SJSA1 (cell line): ENCODE results near the gene EVX2. TPM values are rescaled to one million over a fixed set of nuclear protein-coding genes. Genes with fewer than 3 reads are reported as not detected.

Experiments used
- DNase-seq, 2 experiments: peaks; one replicate each; pipeline ENCODE4 v3.0.0-alpha.2; 2015 to 2020; ENCODE audit warnings: low spot score in 2 of 2, low read depth in 1 of 2
- H3K27ac ChIP-seq: fragments of 250-450 bp; sonication (Bioruptor Pico); 2 replicates; pipeline ENCODE4 v1.5.1; 2020; ENCODE audit warnings: mild to moderate bottlenecking, moderate library complexity
- H3K27me3 ChIP-seq: fragments of 250-450 bp; sonication (Bioruptor Pico); replicated peaks from 2 replicates; pipeline ENCODE4 v1.5.1; 2020; ENCODE audit warnings: mild to moderate bottlenecking, moderate library complexity
- H3K36me3 ChIP-seq: fragments of 250-450 bp; sonication (Bioruptor Pico); 2 replicates; pipeline ENCODE4 v1.5.1; 2020; ENCODE audit warnings: mild to moderate bottlenecking
- H3K4me1 ChIP-seq: fragments of 250-450 bp; sonication (Bioruptor Pico); replicated peaks from 2 replicates; pipeline ENCODE4 v1.6.1; 2021; ENCODE audit warnings: mild to moderate bottlenecking
- H3K4me3 ChIP-seq: fragments of 250-450 bp; sonication (Bioruptor Pico); 2 replicates; pipeline ENCODE4 v1.5.1; 2020; ENCODE audit warnings: mild to moderate bottlenecking
- H3K9me3 ChIP-seq: fragments of 250-450 bp; sonication (Bioruptor Pico); replicated peaks from 2 replicates; pipeline ENCODE4 v1.5.1; 2020; ENCODE audit warnings: mild to moderate bottlenecking
- total RNA-seq: library from RNA; depleted of rRNA; stranded (reverse); fragments of >200 nt; shearing (Covaris generic); gene quantifications from 2 replicates; pipeline ENCODE4 v1.2.3, GENCODE V29; 2014

The EVX2 gene
- total RNA-seq, 1 experiment from 2014 or later: not detected

- peaks cover 16% of the 10 kb centered on the region for H3K4me1 ChIP-seq
- H3K4me3 ChIP-seq: no peak overlapping the region
- DNase-seq: no peak
- H3K27me3 ChIP-seq: peaks cover 92% of the 10 kb centered on the region
- no peaks in the 10 kb centered on the region for H3K36me3 ChIP-seq
- no peak overlapping the region for H3K27ac ChIP-seq
- H3K9me3 ChIP-seq: no peaks in the 10 kb centered on the region; the same call in 1 of the 2 replicates
These were observed 7.1 kb upstream of the EVX2 start for GRCh38 chr2:176090862-176091261.

DNA sequence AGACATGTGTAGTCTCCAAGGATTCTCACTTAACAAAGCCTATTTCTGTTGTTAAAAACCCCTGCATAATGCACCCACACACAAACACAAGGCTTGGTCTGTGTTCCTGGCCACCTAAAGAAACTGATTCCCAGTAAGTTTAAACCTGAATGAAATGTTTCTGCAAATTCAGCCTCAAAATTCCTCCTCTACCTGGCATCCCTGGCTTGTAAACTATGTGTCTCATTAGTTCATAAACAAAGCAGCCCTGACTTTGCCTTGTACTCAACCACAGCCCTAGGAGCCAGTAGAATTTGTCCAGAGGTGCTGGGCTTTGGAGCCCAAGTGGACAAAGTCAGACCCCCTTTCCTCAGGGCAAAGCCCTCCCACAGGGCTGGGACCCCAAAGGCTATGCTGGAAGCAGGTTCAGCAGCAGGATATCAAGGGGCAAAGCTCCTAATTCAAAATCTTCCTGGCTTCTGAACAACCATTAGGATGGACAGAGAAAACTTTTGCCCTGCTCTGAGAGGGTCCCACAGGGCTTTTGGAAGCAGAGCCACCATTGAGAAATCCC lies 6.2 kb upstream of the EVX2 start:
- no peaks in the 10 kb centered on the region; the same call in 1 of the 2 replicates for H3K9me3 ChIP-seq
- no peak overlapping the region for H3K27ac ChIP-seq
- H3K36me3 ChIP-seq: no peaks in the 10 kb centered on the region
- H3K4me3 ChIP-seq: no peak overlapping the region
- DNase-seq: no peak
- H3K4me1 ChIP-seq: peaks cover 16% of the 10 kb centered on the region
- peaks cover 92% of the 10 kb centered on the region for H3K27me3 ChIP-seq

DNA sequence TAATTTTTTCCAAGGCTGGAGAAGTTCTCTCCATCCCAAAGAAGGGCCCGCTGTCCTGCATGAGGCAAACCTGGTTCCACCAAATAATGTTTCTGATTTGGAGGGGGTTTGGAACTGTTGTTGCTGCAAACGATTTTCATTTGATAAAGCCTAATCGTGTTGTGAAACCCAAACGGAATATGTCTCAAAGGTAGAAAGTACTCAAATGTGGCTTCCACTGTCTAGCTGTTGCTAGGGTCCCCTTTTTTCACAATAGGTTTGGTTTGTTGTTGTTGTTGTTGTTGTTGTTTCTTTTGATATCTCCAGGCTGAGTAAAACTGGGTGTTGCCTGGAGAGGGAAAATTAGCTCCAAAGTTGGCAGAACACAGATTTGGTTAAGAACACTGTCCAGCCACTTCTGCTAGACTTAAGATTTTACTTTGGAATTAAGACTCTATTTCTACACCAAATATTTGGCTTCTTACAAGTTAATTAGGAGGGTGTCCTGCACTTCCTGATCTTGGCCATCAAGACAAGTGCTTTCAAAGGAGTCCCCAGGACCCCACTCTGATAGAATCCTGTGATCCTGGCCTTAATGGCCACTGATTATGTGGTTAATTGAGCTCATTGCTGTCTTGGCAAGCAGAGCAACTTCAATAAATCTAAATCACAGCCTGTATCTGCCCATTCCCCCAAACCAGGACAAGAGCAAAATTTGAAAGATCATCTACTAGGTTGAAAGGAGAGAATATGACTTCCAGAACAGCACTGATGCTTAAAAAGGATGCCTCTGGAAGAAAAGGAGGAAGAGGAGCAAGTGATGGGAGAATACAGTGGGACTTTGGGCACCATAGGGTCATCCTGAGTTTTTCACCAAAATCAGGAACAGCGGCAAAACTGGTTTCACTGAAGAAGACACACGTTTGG lies 5.4 kb upstream of the EVX2 start:
- no peak for DNase-seq
- Histone ChIP-seq H3K4me1 (peaks cover 16% of the 10 kb centered on the region), H3K27me3 (peaks cover 92% of the 10 kb centered on the region), H3K9me3 (no peaks in the 10 kb centered on the region; the same call in 1 of the 2 replicates), H3K36me3 (no peaks in the 10 kb centered on the region), H3K4me3 (no peak overlapping the region), H3K27ac (no peak overlapping the region)

DNA sequence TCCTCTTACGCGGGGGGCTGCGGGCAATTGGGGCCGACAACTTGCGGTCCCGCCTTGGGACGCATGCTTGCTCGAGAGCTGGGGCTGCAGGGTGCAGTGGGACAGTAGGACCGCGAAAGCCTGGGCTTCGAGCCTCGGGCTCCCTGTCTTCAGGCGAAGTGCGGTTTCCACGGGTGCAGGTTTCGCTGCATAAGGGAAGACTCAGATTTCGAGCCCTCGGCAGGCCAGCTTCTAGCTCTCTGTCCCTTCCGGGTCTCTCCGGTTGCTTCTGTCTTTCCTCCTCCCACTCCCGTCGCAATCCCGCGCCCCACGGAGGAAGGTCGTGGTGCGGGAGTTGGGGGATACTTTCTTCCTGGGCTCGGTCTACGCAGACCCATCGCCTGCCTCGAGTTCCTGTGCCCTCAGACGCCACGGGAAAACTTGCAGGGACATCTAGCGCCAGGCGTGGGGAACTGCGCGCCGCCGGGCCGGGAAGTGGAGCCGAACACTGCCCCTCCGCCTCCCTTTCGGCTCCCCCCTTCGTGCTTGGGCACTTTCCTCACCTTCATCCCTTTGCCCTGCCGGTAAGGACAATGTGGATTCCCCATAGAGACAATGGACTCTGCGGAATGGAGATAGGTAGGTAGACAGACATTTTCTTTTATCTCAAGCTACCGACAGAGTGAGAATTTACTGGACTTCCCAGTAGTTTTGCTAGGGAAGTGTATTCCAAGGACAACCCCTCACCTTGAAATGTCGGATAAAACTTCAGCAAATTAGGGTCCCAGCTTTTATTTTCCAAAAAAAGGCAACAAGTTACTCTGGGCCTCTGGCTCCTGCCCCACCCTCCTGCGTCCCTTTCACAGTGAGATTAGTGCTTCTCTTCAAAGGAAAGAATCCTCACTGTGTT lies 4.5 kb upstream of the EVX2 start:
- Histone ChIP-seq H3K9me3 (peaks cover 3% of the 10 kb centered on the region), H3K4me3 (no peak overlapping the region)
- DNase-seq: peak; percentile 36 to 61

GRCh38 chr2:176087330-176088047 lies 3.7 kb upstream of the EVX2 start:
- Histone ChIP-seq H3K36me3 (no peaks in the 10 kb centered on the region), H3K27me3 (peaks cover 90% of the 10 kb centered on the region)

More for the DNA sequence above, 4.5 kb upstream of the EVX2 start:
- Histone ChIP-seq H3K36me3 (no peaks in the 10 kb centered on the region), H3K27me3 (peaks cover 90% of the 10 kb centered on the region), H3K27ac (no peak overlapping the region), H3K4me1 (peaks cover 13% of the 10 kb centered on the region)

DNA sequence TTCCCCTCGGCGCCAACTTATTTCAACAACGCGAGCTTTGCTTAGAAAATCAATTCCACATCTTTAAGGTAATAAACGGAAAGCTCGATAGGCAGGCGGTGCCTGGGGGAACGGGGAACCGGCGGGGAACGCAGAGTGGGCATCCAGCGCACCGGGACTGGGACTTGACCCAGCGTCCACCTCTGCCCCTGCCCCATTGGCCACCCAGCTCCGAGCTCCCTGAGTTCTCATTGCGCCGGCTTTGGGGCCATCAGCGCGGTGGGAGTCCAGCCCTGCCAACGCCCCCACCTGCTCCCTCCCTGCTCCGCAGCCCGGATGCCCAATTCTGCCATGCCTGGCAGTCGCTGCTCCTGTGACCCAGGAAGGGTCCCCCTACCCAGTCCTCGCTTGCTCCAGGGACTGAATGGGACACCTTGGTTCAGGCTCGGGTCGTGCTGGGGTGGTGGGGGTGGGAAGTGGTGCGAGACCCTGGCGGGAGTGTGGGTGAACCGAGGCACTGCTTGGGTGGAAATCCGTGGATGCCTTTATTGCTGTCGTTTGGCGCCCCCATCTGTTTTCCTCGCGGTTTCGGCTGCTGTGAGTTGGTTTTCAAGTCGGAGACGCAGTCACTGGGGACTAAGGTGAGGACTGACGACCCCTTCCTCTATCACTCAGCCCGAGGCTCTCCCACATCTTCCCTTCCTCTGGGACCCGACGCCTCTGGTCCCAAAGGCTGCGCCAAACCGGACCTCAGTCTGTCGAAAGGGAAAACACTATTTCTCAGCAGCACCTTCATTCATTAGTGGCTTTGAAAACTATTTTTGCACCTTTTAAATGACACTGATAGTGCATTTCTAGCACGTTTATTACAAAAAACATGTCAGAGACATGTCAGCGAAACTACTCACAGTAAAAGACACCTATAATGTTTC lies 2.4 kb upstream of the EVX2 start:
- Histone ChIP-seq H3K9me3 (peaks cover 19% of the 10 kb centered on the region), H3K4me3 (no peak overlapping the region), H3K36me3 (no peaks in the 10 kb centered on the region), H3K4me1 (peaks cover 4% of the 10 kb centered on the region), H3K27ac (no peak overlapping the region), H3K27me3 (peaks cover 94% of the 10 kb centered on the region)
- DNase-seq: peak in 1 of 2 experiments; percentile 42

More at GRCh38 chr2:176087330-176088047, 3.7 kb upstream of the EVX2 start:
- Histone ChIP-seq H3K27ac (no peak overlapping the region), H3K9me3 (peaks cover 6% of the 10 kb centered on the region), H3K4me1 (peaks cover 5% of the 10 kb centered on the region), H3K4me3 (no peak overlapping the region)
- DNase-seq: peak in 1 of 2 experiments; percentile 17

DNA sequence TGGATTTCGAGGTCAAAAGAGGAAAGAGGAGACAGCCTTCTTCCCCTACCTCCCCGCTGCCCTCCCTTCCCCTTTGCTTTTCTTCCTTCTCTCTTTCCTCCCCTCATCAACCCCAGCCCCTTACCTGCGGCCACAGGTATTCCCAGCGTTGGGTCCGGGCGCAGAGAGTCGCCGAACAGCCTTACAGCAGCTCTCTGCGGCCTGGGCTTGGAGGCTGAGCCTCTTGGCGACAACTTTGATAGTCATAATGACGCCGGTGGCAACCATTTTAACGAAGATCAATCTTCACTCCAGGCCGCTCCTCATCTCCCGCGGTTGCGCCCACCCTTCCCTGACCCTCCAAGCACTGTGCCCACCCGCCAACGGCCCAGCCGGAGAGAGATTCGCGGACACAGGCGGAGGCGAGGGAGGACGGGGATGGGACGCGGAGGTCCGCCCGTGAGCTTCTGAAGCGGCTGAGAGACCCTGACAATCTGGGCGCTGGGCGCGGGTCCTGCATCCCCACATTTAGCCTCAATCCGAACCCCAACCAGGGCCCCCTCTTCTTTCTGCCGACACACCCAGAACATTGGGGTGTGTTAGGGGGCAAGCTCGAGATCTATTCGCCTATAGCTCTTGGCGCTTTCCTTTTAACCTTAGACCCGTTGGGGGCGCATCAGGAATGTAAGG lies 1.5 kb upstream of the EVX2 start:
- Histone ChIP-seq H3K9me3 (peaks cover 26% of the 10 kb centered on the region), H3K4me1 (peaks cover 9% of the 10 kb centered on the region), H3K27me3 (peaks cover 95% of the 10 kb centered on the region), H3K4me3 (no peak overlapping the region), H3K36me3 (no peaks in the 10 kb centered on the region), H3K27ac (no peak overlapping the region)
- DNase-seq: peak in 1 of 2 experiments; percentile 25

DNA sequence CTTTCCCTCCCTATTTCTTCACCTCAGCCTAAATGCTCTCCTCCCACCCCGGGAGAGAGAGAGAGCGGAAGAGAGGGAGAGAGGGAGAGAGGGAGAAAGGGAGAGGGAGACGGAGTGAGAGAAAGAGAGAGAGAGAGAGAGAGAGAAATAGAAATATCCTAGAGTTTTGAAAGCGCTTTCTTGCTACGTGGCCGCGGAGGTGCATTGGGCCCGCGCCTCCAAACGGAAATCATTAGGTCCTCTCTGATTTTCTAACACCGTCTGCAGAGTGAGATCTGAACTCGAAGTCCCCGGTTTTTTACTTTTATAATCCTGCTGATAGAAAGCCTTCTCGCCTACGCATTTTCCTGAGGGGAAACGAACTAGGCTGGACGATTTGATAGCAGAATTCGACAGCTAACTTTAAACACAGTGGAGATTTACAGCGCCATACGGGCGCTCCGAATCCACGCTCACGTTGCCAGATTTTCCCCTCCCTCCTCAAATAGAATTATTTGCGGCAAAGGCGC lies 903 bp upstream of the EVX2 start:
- H3K4me3 ChIP-seq: no peak overlapping the region
- H3K27me3 ChIP-seq: peaks cover 92% of the 10 kb centered on the region
- no peak for DNase-seq
- H3K4me1 ChIP-seq: peaks cover 13% of the 10 kb centered on the region
- no peak overlapping the region for H3K27ac ChIP-seq
- no peaks in the 10 kb centered on the region for H3K36me3 ChIP-seq
- H3K9me3 ChIP-seq: peaks cover 26% of the 10 kb centered on the region

- H3K9me3 ChIP-seq: peaks cover 31% of the 10 kb centered on the region
- H3K36me3 ChIP-seq: no peaks in the 10 kb centered on the region
- peaks cover 92% of the 10 kb centered on the region for H3K27me3 ChIP-seq
- H3K27ac ChIP-seq: no peak overlapping the region
- H3K4me1 ChIP-seq: peaks cover 13% of the 10 kb centered on the region
- no peak overlapping the region for H3K4me3 ChIP-seq
- no peak for DNase-seq
These were observed 674 bp downstream of the EVX2 start for GRCh38 chr2:176082824-176083751.

GRCh38 chr2:176082525-176082823 lies 1.3 kb downstream of the EVX2 start:
- Histone ChIP-seq H3K4me1 (peaks cover 13% of the 10 kb centered on the region), H3K9me3 (peaks cover 31% of the 10 kb centered on the region), H3K27me3 (peaks cover 89% of the 10 kb centered on the region), H3K36me3 (no peaks in the 10 kb centered on the region), H3K4me3 (no peak overlapping the region), H3K27ac (no peak overlapping the region)
- DNase-seq: no peak

GRCh38 chr2:176081837-176082524 lies 1.8 kb downstream of the EVX2 start:
- Histone ChIP-seq H3K9me3 (peaks cover 31% of the 10 kb centered on the region), H3K36me3 (no peaks in the 10 kb centered on the region)
- no peak for DNase-seq

More at GRCh38 chr2:176081837-176082524, 1.8 kb downstream of the EVX2 start:
- H3K27ac ChIP-seq: no peak overlapping the region
- no peak overlapping the region for H3K4me3 ChIP-seq
- H3K27me3 ChIP-seq: peaks cover 89% of the 10 kb centered on the region
- H3K4me1 ChIP-seq: peaks cover 13% of the 10 kb centered on the region
